ENCODE data around the gene CLK3. TPM values are rescaled to one million over a fixed set of nuclear protein-coding genes. Genes with fewer than 3 reads are reported as not detected.

CLK3 gene
- total RNA-seq, 5 donors from 2014 or later (not counting 1 experiment from before 2014, with no cell fraction given): 162 to 258 (median 180) TPM

DNA sequence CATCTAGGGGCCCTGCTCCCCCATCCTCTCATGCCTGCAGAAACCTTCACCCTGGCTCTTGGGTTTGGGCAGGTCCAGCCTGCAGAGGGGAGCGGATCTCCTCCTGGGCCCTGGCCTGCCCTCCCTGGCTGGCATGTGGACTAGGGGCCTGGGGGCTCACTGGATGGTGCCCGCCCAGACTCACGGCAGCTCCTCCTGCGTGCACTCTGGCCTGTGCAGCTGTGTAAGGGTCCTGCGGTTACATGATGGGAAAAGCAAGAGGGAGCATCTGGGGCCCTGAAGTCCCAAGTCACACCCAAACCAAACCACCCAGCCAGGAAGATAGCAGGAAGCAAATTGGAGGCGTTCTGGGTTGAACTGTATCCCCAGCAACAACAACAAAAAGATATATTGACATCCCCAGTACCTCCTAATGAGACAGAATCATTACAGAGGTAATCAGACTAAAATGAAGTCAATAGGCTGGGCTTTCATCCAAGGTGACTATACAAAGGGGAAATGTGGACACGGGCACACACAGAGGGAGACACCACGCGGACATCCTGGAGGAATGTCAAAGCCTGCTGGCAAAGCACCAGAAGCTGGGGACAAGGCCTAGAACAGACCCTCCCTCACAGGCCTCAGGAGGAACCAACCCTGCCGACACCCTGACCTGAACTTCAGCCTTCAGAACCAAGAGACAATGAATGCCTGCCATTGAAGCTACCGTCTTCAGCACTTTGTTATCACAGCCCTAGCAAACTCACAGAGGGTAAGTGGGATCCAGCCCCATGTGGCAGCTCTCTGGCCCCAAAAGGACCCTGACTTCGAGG, 10.4 kb upstream of the CLK3 start:
- Mint-ChIP-seq H3K27me3 (no peaks in the 10 kb centered on the region), H3K9me3 (no peaks in the 10 kb centered on the region), H3K4me1 (no peaks in the 10 kb centered on the region), H3K36me3 (no peaks in the 10 kb centered on the region), H3K4me3 (no peak overlapping the region), H3K27ac (no peak overlapping the region)
- Histone ChIP-seq H3K4me3 (ENCODE audit: control insufficient read depth in 1 of 2, extremely low read depth in 1 of 2, low read length in 1 of 2) (no peak overlapping the region), H3K9me3 (no peaks in the 10 kb centered on the region), H3K4me1 (ENCODE audit: control insufficient read depth in 1 of 2, extremely low read depth in 1 of 2, insufficient read depth in 2 of 2, low read length in 2 of 2) (no peaks in the 10 kb centered on the region), H3K27me3 (replicated peaks in 1 of 2; ENCODE audit: control insufficient read depth in 2 of 2, extremely low read depth in 1 of 2, insufficient read depth in 2 of 2, low read length in 1 of 2) (no peaks in the 10 kb centered on the region), H3K36me3 (ENCODE audit: control insufficient read depth in 2 of 2, extremely low read depth in 1 of 2, insufficient read depth in 1 of 2, low read length in 1 of 2) (no peaks in the 10 kb centered on the region), H3K27ac (ENCODE audit: low read length) (no peak overlapping the region)
- CTCF ChIA-PET: no interaction called here
- WGBS (ENCODE audit: insufficient coverage): 90% methylated on average over 9 of the region's 12 CpGs
- POLR2A ChIA-PET: no interaction called here
- DNase-seq: no peak
- ATAC-seq (replicated peaks in 1 of 4): no peak

DNA sequence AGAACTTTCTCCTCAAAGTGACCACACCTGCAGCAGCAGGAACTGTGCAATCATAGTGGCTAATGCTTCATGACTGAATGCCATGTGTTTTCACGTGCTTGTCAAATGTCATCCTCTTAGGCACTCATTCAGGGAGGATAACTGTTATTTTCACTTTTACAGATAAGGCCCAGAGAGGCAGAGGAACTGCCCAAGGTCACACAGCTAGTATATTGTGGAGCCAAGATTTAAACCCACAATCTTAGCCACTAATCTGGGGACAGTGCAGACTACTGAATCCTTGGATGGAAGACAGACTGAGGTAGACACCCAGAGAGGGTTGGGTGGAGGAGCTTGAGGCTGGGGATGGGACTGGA, 9.9 kb upstream of the CLK3 start:
- POLR2A ChIA-PET: no interaction called here
- no peaks in the 10 kb centered on the region for H3K4me1 Mint-ChIP-seq
- H3K9me3 ChIP-seq: no peaks in the 10 kb centered on the region
- no peak for DNase-seq
- no peaks in the 10 kb centered on the region for H3K27me3 ChIP-seq (replicated peaks in 1 of 2; ENCODE audit: control insufficient read depth in 2 of 2, extremely low read depth in 1 of 2, insufficient read depth in 2 of 2, low read length in 1 of 2)
- no peak overlapping the region for H3K4me3 Mint-ChIP-seq
- CTCF ChIA-PET: no interaction called here
- no peaks in the 10 kb centered on the region for H3K9me3 Mint-ChIP-seq
- no peaks in the 10 kb centered on the region for H3K27me3 Mint-ChIP-seq
- H3K4me3 ChIP-seq (ENCODE audit: control insufficient read depth in 1 of 2, extremely low read depth in 1 of 2, low read length in 1 of 2): no peak overlapping the region
- no peak overlapping the region for H3K27ac Mint-ChIP-seq
- no peaks in the 10 kb centered on the region for H3K4me1 ChIP-seq (ENCODE audit: control insufficient read depth in 1 of 2, extremely low read depth in 1 of 2, insufficient read depth in 2 of 2, low read length in 2 of 2)
- 44% methylated on average over 1 of the region's 1 CpG for WGBS (ENCODE audit: insufficient coverage)
- no peaks in the 10 kb centered on the region for H3K36me3 Mint-ChIP-seq
- H3K27ac ChIP-seq (ENCODE audit: low read length): no peak overlapping the region
- H3K36me3 ChIP-seq (ENCODE audit: control insufficient read depth in 2 of 2, extremely low read depth in 1 of 2, insufficient read depth in 1 of 2, low read length in 1 of 2): no peaks in the 10 kb centered on the region
- no peak for ATAC-seq (replicated peaks in 1 of 4)

GRCh38 chr15:74608786-74609185, 6.8 kb upstream of the CLK3 start:
- no peaks in the 10 kb centered on the region for H3K9me3 Mint-ChIP-seq
- DNase-seq (no peak), ATAC-seq (replicated peaks in 1 of 4) (no peak)
- CTCF ChIA-PET: no interaction called here
- POLR2A ChIA-PET: no interaction called here
- H3K27me3 Mint-ChIP-seq: no peaks in the 10 kb centered on the region
- Histone ChIP-seq H3K27ac (ENCODE audit: low read length) (no peak overlapping the region), H3K27me3 (replicated peaks in 1 of 2; ENCODE audit: control insufficient read depth in 2 of 2, extremely low read depth in 1 of 2, insufficient read depth in 2 of 2, low read length in 1 of 2) (no peaks in the 10 kb centered on the region), H3K4me1 (ENCODE audit: control insufficient read depth in 1 of 2, extremely low read depth in 1 of 2, insufficient read depth in 2 of 2, low read length in 2 of 2) (peaks cover 0 to under 1% of the 10 kb centered on the region in 2 experiments), H3K4me3 (ENCODE audit: control insufficient read depth in 1 of 2, extremely low read depth in 1 of 2, low read length in 1 of 2) (no peak overlapping the region), H3K9me3 (no peaks in the 10 kb centered on the region), H3K36me3 (ENCODE audit: control insufficient read depth in 2 of 2, extremely low read depth in 1 of 2, insufficient read depth in 1 of 2, low read length in 1 of 2) (no peaks in the 10 kb centered on the region)
- H3K4me3 Mint-ChIP-seq: no peak overlapping the region
- H3K4me1 Mint-ChIP-seq: no peaks in the 10 kb centered on the region
- no peak overlapping the region for H3K27ac Mint-ChIP-seq
- no peaks in the 10 kb centered on the region for H3K36me3 Mint-ChIP-seq
- WGBS (ENCODE audit: insufficient coverage): 79% methylated on average over 3 of the region's 3 CpGs

DNA sequence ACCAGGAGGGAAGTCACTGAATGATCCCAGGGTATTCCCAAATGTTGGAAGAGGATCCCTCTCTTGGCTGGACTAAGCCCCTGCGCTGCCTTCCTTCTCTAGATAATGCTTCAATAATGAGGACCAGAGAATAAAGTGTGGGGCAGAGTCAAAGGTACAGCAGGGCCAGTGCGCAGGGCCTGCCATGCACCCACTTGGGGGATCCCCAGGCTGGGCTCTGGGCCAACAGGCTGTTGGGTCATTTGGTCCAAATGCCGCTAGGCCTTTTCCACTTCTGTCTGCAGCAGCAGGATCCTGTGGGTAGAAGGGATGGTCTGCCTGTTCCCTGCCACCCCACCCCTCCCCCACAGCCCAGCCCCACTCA, 5.7 kb upstream of the CLK3 start:
- ATAC-seq (replicated peaks in 1 of 4) (no peak), DNase-seq (no peak)
- Histone ChIP-seq H3K4me3 (ENCODE audit: control insufficient read depth in 1 of 2, extremely low read depth in 1 of 2, low read length in 1 of 2) (no peak overlapping the region), H3K9me3 (no peaks in the 10 kb centered on the region), H3K27ac (ENCODE audit: low read length) (no peak overlapping the region), H3K36me3 (ENCODE audit: control insufficient read depth in 2 of 2, extremely low read depth in 1 of 2, insufficient read depth in 1 of 2, low read length in 1 of 2) (no peaks in the 10 kb centered on the region), H3K4me1 (ENCODE audit: control insufficient read depth in 1 of 2, extremely low read depth in 1 of 2, insufficient read depth in 2 of 2, low read length in 2 of 2) (peaks cover 0 to 10% of the 10 kb centered on the region in 2 experiments), H3K27me3 (replicated peaks in 1 of 2; ENCODE audit: control insufficient read depth in 2 of 2, extremely low read depth in 1 of 2, insufficient read depth in 2 of 2, low read length in 1 of 2) (no peaks in the 10 kb centered on the region)
- Mint-ChIP-seq H3K4me3 (no peak overlapping the region), H3K27ac (no peak overlapping the region), H3K36me3 (no peaks in the 10 kb centered on the region), H3K4me1 (no peaks in the 10 kb centered on the region), H3K9me3 (no peaks in the 10 kb centered on the region), H3K27me3 (no peaks in the 10 kb centered on the region)
- WGBS (ENCODE audit: insufficient coverage): 100% methylated on average over 1 of the region's 3 CpGs
- CTCF ChIA-PET: no interaction called here
- POLR2A ChIA-PET: interaction anchor here in 1 of 2 donors (0.5 kb wide), 1 partner anchor 166 kb away, joined by 4 read pairs; no protein-coding TSS in a partner anchor

GRCh38 chr15:74610302-74610951, 5.2 kb upstream of the CLK3 start:
- Mint-ChIP-seq H3K4me3 (no peak overlapping the region), H3K36me3 (no peaks in the 10 kb centered on the region), H3K9me3 (no peaks in the 10 kb centered on the region), H3K27ac (no peak overlapping the region), H3K27me3 (no peaks in the 10 kb centered on the region), H3K4me1 (no peaks in the 10 kb centered on the region)
- no peak for ATAC-seq (replicated peaks in 1 of 4)
- no peak overlapping the region for H3K4me3 ChIP-seq (ENCODE audit: control insufficient read depth in 1 of 2, extremely low read depth in 1 of 2, low read length in 1 of 2)
- H3K4me1 ChIP-seq (ENCODE audit: control insufficient read depth in 1 of 2, extremely low read depth in 1 of 2, insufficient read depth in 2 of 2, low read length in 2 of 2): peaks cover 0 to 14% of the 10 kb centered on the region in 2 experiments
- no peak for DNase-seq
- POLR2A ChIA-PET: interaction anchor here in 1 of 2 donors (0.5 kb wide), 1 partner anchor 166 kb away, joined by 4 read pairs; no protein-coding TSS in a partner anchor
- WGBS (ENCODE audit: insufficient coverage): 86% methylated on average over 7 of the region's 7 CpGs
- CTCF ChIA-PET: no interaction called here
- no peaks in the 10 kb centered on the region for H3K27me3 ChIP-seq (replicated peaks in 1 of 2; ENCODE audit: control insufficient read depth in 2 of 2, extremely low read depth in 1 of 2, insufficient read depth in 2 of 2, low read length in 1 of 2)
- H3K36me3 ChIP-seq (ENCODE audit: control insufficient read depth in 2 of 2, extremely low read depth in 1 of 2, insufficient read depth in 1 of 2, low read length in 1 of 2): no peaks in the 10 kb centered on the region
- no peak overlapping the region for H3K27ac ChIP-seq (ENCODE audit: low read length)
- no peaks in the 10 kb centered on the region for H3K9me3 ChIP-seq

- Mint-ChIP-seq H3K36me3 (no peaks in the 10 kb centered on the region), H3K9me3 (no peaks in the 10 kb centered on the region), H3K27ac (no peak overlapping the region), H3K4me3 (no peak overlapping the region), H3K4me1 (peaks cover 1 to 2% (median 1%) of the 10 kb centered on the region in 3 donors), H3K27me3 (no peaks in the 10 kb centered on the region)
- no peak for DNase-seq
- Histone ChIP-seq H3K4me1 (ENCODE audit: control insufficient read depth in 1 of 2, extremely low read depth in 1 of 2, insufficient read depth in 2 of 2, low read length in 2 of 2) (peaks cover 0 to 17% of the 10 kb centered on the region in 2 experiments), H3K27me3 (replicated peaks in 1 of 2; ENCODE audit: control insufficient read depth in 2 of 2, extremely low read depth in 1 of 2, insufficient read depth in 2 of 2, low read length in 1 of 2) (no peaks in the 10 kb centered on the region), H3K36me3 (ENCODE audit: control insufficient read depth in 2 of 2, extremely low read depth in 1 of 2, insufficient read depth in 1 of 2, low read length in 1 of 2) (no peaks in the 10 kb centered on the region), H3K27ac (ENCODE audit: low read length) (no peak overlapping the region), H3K9me3 (no peaks in the 10 kb centered on the region), H3K4me3 (ENCODE audit: control insufficient read depth in 1 of 2, extremely low read depth in 1 of 2, low read length in 1 of 2) (no peak overlapping the region)
- ChIA-PET CTCF (interaction anchor here in 1 of 2 donors (0.8 kb wide), 1 partner anchor 13 kb away, joined by 3 read pairs; no protein-coding TSS in a partner anchor), POLR2A (no interaction called here)
- ATAC-seq (replicated peaks in 1 of 4): no peak
- 91% methylated on average over 8 of the region's 11 CpGs for WGBS (ENCODE audit: insufficient coverage)
These were observed 4.3 kb upstream of the CLK3 start for GRCh38 chr15:74611341-74611740.

All from T-cell (primary cell).